Activated CD4-positive, alpha-beta T cell treated with anti-CD3 and anti-CD28 coated beads, Interleukin-2, amount 10 ng/mL, durations not matched to agents 7 days and 5 days (primary cell): Measurements from ENCODE around the gene GRID2. TPM values are rescaled to one million over a fixed set of nuclear protein-coding genes. Genes with fewer than 3 reads are reported as not detected.

ENCODE experiments used
- CTCF ChIA-PET: fragments of 350-600 bp; sonication (Branson Sonifier 250); formaldehyde crosslinking; loops from one replicate; lab custom pipeline; 2021; ENCODE audit warnings: antibody characterized with exemption; lab: Charles Lee
- POLR2A ChIA-PET: fragments of 350-600 bp; sonication (Branson Sonifier 250); formaldehyde crosslinking; loops from one replicate; lab custom pipeline; 2021; ENCODE audit warnings: antibody characterized with exemption; lab: Charles Lee
- DNase-seq: peaks from one replicate; pipeline ENCODE4 v3.0.0-alpha.2; 2020
- H3K27ac Mint-ChIP-seq: one replicate; pipeline ENCODE4 v1.8.0; 2021; ENCODE audit warnings: mild to moderate bottlenecking, moderate library complexity, mixed read lengths
- H3K27me3 Mint-ChIP-seq: one replicate; pipeline ENCODE4 v1.8.0; 2021; ENCODE audit warnings: mixed read lengths
- H3K36me3 Mint-ChIP-seq: one replicate; pipeline ENCODE4 v1.8.0; 2021; ENCODE audit warnings: low read depth, mixed read lengths
- H3K4me1 Mint-ChIP-seq: one replicate; pipeline ENCODE4 v1.8.0; 2021; ENCODE audit warnings: mixed read lengths
- H3K4me3 Mint-ChIP-seq: one replicate; pipeline ENCODE4 v1.8.0; 2021; ENCODE audit warnings: mild to moderate bottlenecking, moderate library complexity, mixed read lengths
- H3K9me3 Mint-ChIP-seq: one replicate; pipeline ENCODE4 v1.8.0; 2021; ENCODE audit warnings: mixed read lengths
- total RNA-seq, 2 experiments: library from RNA; stranded (reverse); gene quantifications; one replicate each; pipeline ENCODE4 v1.2.3, GENCODE V29; 2021

The GRID2 gene
- not detected for total RNA-seq

DNA sequence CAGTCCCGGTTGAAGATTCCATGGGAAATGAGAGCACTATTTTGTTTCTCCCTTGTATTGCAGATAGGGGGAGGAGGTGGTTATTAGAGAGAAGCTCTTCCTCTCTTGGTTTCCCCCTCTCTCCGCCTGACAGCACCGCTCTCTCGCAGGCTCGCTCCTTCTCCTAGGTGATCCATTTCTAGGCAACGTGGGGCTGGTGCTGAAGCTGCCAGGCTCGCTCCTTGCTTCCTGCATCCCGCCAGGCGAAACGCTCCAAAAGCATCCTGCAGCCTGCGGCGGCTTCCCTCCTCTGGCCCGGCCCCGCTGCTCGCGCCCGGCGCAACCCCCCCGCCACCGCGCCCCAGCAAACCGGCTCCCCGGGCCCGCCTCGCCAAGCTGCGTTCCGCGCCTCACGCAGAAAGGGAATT, at the start of gene GRID2:
Gene GRID2 (plus strand): TSS at position 346 of the 407 bp plus-strand sequence.
- Mint-ChIP-seq H3K27me3 (peaks cover 32% of the 10 kb centered on the region), H3K9me3 (no peaks in the 10 kb centered on the region), H3K27ac (no peak within 1 kb of the TSS), H3K4me1 (peaks cover 6% of the 10 kb centered on the region), H3K36me3 (no peaks in the 10 kb centered on the region), H3K4me3 (no peak within 1 kb of the TSS)
- POLR2A ChIA-PET, result no interaction called here
- no peak for DNase-seq
- CTCF ChIA-PET, result no interaction called here

- Mint-ChIP-seq H3K4me3 (no peak overlapping the region), H3K27me3 (no peaks in the 10 kb centered on the region), H3K9me3 (peaks cover 6% of the 10 kb centered on the region), H3K27ac (no peak overlapping the region), H3K4me1 (no peaks in the 10 kb centered on the region), H3K36me3 (no peaks in the 10 kb centered on the region)
- CTCF ChIA-PET, result no interaction called here
- POLR2A ChIA-PET, result no interaction called here
- DNase-seq, result no peak
Measured at GRCh38 chr4:92253986-92254671, 49.6 kb upstream of the GRID2 start.

DNA sequence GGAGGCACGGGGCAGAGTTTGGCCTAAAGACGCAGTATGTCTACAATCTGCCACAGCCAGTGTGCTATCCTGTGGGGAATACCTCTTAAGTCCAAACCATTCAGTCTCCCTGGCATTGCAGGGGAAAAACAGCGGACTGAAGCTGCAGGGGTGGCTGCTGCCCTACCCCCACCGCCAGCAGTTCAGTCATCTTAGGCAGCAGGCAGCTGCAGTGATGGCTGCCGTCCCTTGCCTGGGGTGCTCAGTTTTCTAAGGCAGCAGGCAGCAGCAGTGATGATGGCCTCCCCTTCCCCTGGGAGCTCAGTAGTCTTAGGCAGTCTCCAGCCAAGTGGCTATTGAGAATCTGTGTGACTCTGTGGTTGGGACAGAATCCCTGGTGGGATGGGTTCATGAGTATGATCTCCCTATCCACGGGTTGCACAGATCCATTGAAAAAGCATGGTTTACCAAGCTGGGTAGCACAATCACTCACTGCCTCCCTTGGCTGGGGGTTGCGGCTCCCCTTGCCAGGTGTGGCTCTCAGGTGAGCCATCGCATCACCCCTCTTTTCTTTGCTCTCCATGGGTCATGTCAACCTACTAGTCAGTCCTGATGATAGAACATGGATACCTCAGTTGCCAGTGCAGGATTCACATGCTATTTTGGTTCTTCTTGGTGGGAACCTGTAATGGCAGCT, 48.9 kb upstream of the GRID2 start:
- H3K4me1 Mint-ChIP-seq, result no peaks in the 10 kb centered on the region
- H3K36me3 Mint-ChIP-seq, result no peaks in the 10 kb centered on the region
- H3K9me3 Mint-ChIP-seq, result peaks cover 6% of the 10 kb centered on the region
- no peak for DNase-seq
- no peaks in the 10 kb centered on the region for H3K27me3 Mint-ChIP-seq
- H3K27ac Mint-ChIP-seq, result no peak overlapping the region
- H3K4me3 Mint-ChIP-seq, result no peak overlapping the region
- ChIA-PET CTCF (no interaction called here), POLR2A (no interaction called here)

- no peak overlapping the region for H3K4me3 Mint-ChIP-seq
- peaks cover 6% of the 10 kb centered on the region for H3K9me3 Mint-ChIP-seq
- no peak for DNase-seq
- H3K27me3 Mint-ChIP-seq, result no peaks in the 10 kb centered on the region
- no peak overlapping the region for H3K27ac Mint-ChIP-seq
- ChIA-PET POLR2A (no interaction called here), CTCF (no interaction called here)
- no peaks in the 10 kb centered on the region for H3K36me3 Mint-ChIP-seq
- H3K4me1 Mint-ChIP-seq, result no peaks in the 10 kb centered on the region
Measured at GRCh38 chr4:92255920-92256244, 47.9 kb upstream of the GRID2 start.

- H3K4me1 Mint-ChIP-seq, result no peaks in the 10 kb centered on the region
- peaks cover 6% of the 10 kb centered on the region for H3K9me3 Mint-ChIP-seq
- no peak for DNase-seq
- H3K27ac Mint-ChIP-seq, result no peak overlapping the region
- POLR2A ChIA-PET, result no interaction called here
- no peak overlapping the region for H3K4me3 Mint-ChIP-seq
- CTCF ChIA-PET, result no interaction called here
- no peaks in the 10 kb centered on the region for H3K27me3 Mint-ChIP-seq
- no peaks in the 10 kb centered on the region for H3K36me3 Mint-ChIP-seq
Measured at GRCh38 chr4:92257931-92258857, 45.6 kb upstream of the GRID2 start.

- Mint-ChIP-seq H3K9me3 (peaks cover under 1% of the 10 kb centered on the region), H3K4me1 (no peaks in the 10 kb centered on the region), H3K4me3 (no peak overlapping the region), H3K36me3 (no peaks in the 10 kb centered on the region), H3K27me3 (no peaks in the 10 kb centered on the region), H3K27ac (no peak overlapping the region)
- no peak for DNase-seq
- CTCF ChIA-PET, result no interaction called here
- POLR2A ChIA-PET, result no interaction called here
Measured at GRCh38 chr4:92261256-92261655, 42.5 kb upstream of the GRID2 start.

GRCh38 chr4:92262371-92262770, 41.4 kb upstream of the GRID2 start:
- ChIA-PET POLR2A (no interaction called here), CTCF (no interaction called here)
- Mint-ChIP-seq H3K9me3 (no peaks in the 10 kb centered on the region), H3K4me1 (no peaks in the 10 kb centered on the region), H3K4me3 (no peak overlapping the region), H3K36me3 (no peaks in the 10 kb centered on the region), H3K27ac (no peak overlapping the region), H3K27me3 (no peaks in the 10 kb centered on the region)
- no peak for DNase-seq

DNA sequence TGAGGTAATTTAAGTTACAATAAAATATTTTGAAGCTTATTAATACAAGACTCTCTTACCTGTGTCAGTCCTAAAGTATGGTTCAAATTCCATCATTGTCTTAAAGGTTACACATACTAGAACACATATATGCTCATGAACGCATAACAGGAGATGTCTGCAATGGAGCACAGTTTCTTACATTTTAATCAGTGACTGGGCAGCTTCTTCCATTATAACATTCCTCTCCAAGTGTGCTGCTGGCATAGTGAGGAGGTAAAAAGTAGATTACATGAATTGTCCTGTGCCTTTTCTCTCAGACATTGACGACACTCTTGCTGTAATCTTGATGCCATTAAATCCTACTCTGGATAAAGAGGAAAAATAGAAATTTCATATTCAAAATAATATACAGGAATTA, 40.8 kb upstream of the GRID2 start:
- Mint-ChIP-seq H3K27ac (no peak overlapping the region), H3K4me3 (no peak overlapping the region), H3K9me3 (no peaks in the 10 kb centered on the region), H3K4me1 (no peaks in the 10 kb centered on the region), H3K27me3 (no peaks in the 10 kb centered on the region), H3K36me3 (no peaks in the 10 kb centered on the region)
- ChIA-PET POLR2A (no interaction called here), CTCF (no interaction called here)
- no peak for DNase-seq

DNA sequence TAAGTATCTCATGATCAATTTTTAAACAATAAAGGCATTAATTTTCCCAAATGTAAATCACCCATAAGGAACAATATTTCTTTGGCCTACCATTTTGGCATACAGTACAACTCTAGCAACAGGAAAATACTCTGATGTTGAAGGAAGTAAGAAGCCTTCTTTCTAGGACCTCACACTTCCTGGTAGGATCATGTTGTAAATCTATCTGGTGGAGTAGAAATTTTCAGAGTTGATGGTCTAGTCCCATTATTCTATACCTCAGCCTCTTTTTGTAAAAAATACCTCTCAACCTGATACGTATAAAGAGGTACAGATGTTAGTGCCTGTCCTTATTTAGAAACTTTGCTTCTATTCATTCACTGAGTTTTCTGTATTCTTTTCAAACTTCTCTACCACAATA, 40.2 kb upstream of the GRID2 start:
- Mint-ChIP-seq H3K36me3 (no peaks in the 10 kb centered on the region), H3K27me3 (no peaks in the 10 kb centered on the region), H3K9me3 (no peaks in the 10 kb centered on the region), H3K4me3 (no peak overlapping the region), H3K27ac (no peak overlapping the region), H3K4me1 (no peaks in the 10 kb centered on the region)
- no peak for DNase-seq
- CTCF ChIA-PET, result no interaction called here
- POLR2A ChIA-PET, result no interaction called here

- POLR2A ChIA-PET, result no interaction called here
- Mint-ChIP-seq H3K9me3 (no peaks in the 10 kb centered on the region), H3K4me1 (no peaks in the 10 kb centered on the region), H3K4me3 (no peak overlapping the region), H3K27ac (no peak overlapping the region), H3K36me3 (no peaks in the 10 kb centered on the region), H3K27me3 (no peaks in the 10 kb centered on the region)
- CTCF ChIA-PET, result no interaction called here
- DNase-seq, result no peak
Measured at GRCh38 chr4:92264163-92264562, 39.6 kb upstream of the GRID2 start.

GRCh38 chr4:92265021-92265420, 38.7 kb upstream of the GRID2 start:
- Mint-ChIP-seq H3K36me3 (no peaks in the 10 kb centered on the region), H3K9me3 (no peaks in the 10 kb centered on the region), H3K4me3 (no peak overlapping the region), H3K4me1 (no peaks in the 10 kb centered on the region), H3K27me3 (no peaks in the 10 kb centered on the region), H3K27ac (no peak overlapping the region)
- CTCF ChIA-PET, result no interaction called here
- POLR2A ChIA-PET, result no interaction called here
- no peak for DNase-seq

GRCh38 chr4:92265798-92266197, 38.0 kb upstream of the GRID2 start:
- no peaks in the 10 kb centered on the region for H3K36me3 Mint-ChIP-seq
- ChIA-PET CTCF (no interaction called here), POLR2A (no interaction called here)
- no peak overlapping the region for H3K27ac Mint-ChIP-seq
- DNase-seq, result no peak
- no peak overlapping the region for H3K4me3 Mint-ChIP-seq
- H3K4me1 Mint-ChIP-seq, result no peaks in the 10 kb centered on the region
- H3K27me3 Mint-ChIP-seq, result no peaks in the 10 kb centered on the region
- H3K9me3 Mint-ChIP-seq, result no peaks in the 10 kb centered on the region

DNA sequence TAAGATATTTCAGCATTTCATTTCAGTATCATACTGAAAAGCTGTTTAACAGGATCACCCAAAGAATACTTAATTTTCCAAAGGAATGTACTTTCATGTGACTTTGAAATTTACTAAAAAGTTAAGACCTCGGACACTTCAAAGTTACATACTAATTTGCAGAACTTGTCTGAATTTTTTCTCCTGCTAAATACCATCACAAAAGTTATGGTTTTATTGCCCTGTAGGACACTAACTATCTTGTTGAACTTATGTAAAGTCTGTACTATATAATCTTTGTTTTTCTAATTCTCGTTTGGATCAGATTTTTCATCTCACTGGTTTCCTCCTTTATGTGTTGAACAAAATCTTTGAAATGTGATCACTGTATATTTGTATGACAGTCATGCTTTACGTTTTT, 37.2 kb upstream of the GRID2 start:
- Mint-ChIP-seq H3K4me1 (no peaks in the 10 kb centered on the region), H3K36me3 (no peaks in the 10 kb centered on the region), H3K27ac (no peak overlapping the region), H3K4me3 (no peak overlapping the region), H3K27me3 (no peaks in the 10 kb centered on the region), H3K9me3 (no peaks in the 10 kb centered on the region)
- DNase-seq, result no peak
- POLR2A ChIA-PET, result no interaction called here
- CTCF ChIA-PET, result no interaction called here
